Activated CD8-positive, alpha-beta memory T cell treated with anti-CD3 and anti-CD28 coated beads for 48 hours (primary cell): ENCODE measurements around the gene TSPAN32.

Source experiments
- DNase-seq, 3 experiments: peaks; one replicate each; pipeline ENCODE4 v3.0.0-alpha.2; 2020; ENCODE audit warnings: low read depth in 2 of 3, low spot score in 2 of 3

Gene TSPAN32

DNA sequence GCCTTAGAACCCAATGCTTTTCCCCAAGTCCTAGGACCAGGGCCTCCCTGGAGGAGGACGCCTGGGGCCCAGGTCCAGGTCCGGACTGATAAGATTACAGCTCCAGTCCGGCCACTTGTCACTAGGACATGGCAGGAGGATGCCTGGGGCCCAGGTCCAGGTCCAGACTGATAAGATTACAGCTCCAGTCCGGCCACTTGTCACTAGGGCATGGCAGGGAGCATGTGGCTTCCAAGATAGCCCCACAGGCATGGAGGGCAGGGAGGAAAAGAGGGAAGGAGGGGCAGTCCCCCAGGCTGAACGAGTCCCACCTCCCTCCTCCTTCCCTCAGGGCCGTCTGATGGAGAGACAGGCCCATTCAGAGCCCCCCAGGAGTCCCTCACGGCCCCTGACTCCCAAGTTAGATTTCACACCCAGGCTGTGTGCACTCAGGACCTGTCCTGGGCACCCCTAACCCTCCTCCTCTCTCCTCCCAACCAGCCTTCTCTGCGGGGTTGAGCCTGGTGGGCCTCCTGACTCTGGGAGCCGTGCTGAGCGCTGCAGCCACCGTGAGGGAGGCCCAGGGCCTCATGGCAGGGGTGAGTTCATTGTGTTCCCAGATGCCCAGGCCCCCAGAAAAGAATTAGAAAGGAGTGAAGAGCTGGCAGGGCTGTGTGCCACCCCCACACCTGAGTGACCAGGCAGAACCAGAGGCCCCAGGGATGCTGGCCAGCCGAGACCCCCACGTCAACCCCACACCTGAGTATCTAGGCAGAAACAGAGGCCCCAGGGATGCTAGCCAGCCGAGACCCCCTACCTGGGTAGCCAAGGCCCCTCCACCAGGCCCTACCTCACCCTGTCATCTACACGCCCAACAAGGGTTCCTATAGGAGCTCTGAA, 2.1 kb downstream of the TSPAN32 start:
- no peak for DNase-seq

DNA sequence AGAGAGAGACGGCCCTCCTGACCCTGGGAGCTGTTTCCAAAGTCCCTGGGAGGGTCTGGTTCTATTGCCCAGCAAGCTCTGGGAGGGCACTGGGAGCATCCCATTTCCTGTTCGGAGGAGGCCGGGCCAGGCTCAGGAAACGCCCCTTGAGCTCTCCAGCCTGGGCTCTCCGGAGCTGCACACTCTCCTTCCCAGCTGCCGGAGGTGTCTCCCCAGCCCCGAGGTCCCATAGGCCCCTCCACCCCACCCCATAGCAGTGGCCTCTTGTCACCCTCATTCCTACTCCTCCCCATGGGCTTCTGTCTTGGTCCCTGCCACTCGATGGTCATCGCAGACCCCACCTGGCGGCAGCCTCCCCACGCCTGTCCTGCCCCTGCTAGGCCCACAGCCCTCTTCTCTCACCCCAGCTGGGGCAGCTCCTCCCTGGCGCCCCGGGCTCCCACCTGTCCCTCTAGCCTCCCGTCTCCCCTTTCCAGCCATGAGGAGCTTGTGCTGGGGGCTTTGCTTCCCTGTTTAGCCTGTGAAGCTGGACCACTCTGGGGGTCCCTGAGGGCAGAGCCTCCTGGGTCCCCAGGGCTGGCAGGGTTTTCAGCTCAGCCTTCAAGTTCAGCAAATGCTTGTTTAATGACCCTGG, 2.8 kb downstream of the TSPAN32 start:
- no peak for DNase-seq

DNA sequence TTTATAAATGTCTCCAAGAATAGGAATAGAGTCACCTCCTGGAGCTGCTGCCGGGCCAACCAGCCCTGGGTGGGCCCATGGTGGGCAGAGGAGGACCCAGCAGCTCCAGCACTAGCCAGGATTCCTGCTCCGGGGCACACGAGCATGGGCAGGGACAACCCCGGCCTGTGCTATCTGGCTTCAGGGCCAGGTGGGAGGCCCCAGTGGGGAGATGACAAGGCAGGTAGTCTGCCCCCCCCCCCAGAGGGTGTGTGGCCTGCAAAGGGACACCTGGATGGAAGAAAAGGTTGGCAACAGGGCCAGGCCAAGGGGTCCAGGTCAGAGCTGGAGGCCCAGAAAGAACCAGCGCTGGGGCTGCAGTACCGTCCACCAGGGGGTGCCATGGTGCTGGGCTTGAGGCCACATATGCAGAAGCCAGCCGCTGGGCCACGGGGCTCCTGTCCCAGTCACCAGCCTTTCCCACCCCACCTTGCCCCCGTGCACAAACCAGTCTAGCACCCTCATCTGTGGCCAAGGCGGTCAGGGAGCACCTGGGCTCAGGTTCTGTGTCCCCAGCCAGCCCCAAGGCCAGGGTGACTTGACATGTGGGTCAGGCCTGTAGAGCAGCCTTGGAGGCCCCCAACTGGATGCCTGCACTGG, 3.4 kb downstream of the TSPAN32 start:
- peak; percentile 66 to 85 (median 81) for DNase-seq

DNA sequence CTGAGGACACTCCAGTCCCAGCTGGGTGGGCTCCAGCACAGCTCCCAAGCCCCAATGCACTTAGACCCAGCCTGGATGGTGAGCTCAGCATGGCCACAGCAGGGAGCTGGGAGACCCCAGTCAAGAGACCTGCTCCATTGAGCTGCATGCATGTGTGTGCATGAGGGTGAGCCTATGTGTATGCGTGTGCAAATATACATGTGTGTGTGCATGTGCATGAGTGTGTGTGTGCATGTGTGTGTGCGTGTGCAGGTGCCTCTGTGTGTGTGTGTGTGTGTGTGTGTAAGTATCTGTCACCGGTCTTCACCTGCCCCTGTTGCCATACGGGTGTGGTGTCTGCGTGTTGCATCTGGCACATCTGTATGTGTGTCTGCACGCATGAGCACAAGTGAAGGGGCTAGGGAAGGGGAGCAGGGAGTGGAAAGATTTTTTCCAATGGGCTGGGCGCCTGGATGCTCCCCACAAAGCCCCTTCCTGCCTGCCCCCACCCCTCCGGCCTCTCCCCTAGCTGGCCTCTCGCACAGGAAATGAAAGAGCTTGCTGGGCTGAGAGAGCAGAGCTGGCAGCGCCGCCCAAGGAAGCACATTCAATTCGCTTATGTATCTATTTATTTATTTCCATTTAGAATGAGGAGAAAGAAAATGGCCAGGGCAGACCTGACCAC, 4.1 kb downstream of the TSPAN32 start:
- DNase-seq = no peak

DNA sequence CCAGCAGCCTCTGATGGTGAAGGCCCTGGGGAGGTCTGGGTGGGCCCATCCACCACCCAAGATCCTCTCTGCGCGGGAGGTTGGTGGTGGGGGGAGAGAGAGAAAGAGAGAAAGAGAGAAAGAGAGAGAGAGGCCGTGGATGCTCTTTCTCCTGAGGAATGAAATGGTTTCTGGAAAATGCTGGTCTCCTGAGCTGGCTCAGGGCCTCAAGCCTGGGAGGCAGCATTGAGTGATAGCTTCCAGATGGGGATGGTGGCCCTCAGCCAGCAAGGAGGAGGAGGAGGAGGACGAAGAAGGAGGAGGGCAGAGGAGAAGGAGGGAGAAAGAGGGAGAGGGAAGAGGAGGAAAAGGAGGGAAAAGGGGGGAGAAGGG, 4.6 kb downstream of the TSPAN32 start:
- no peak for DNase-seq

DNA sequence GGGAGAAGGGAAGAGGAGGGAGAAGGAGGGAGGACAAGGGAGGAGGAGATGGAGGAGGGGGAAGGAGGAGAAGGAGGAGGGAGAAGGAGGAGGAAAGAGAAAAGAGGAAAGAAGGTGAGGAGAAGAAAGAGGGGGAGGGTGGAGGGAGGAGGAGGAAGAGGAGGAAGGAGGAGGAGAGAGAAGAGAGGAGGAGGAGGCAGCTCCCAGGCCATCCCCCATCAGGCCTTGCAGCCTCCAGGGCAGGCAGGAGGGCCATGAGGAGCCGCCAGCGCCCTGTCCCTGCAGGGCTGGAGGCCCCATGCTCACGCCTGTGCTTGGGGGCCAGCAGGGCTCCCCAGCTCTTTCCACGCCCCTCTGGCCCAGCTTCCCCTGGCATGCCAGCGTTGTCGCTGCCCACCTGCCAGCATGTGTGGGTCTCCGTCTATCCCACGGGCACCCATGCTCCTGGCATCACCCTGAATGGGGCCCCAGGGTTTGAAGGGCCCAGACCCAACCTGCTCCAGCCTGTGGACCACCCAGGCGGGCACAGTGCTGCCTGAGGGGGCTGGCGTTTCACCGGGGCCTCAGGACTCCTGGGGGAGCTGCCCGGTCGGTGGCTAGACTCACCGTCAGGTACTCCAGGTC, 5.2 kb downstream of the TSPAN32 start:
- DNase-seq = no peak

DNA sequence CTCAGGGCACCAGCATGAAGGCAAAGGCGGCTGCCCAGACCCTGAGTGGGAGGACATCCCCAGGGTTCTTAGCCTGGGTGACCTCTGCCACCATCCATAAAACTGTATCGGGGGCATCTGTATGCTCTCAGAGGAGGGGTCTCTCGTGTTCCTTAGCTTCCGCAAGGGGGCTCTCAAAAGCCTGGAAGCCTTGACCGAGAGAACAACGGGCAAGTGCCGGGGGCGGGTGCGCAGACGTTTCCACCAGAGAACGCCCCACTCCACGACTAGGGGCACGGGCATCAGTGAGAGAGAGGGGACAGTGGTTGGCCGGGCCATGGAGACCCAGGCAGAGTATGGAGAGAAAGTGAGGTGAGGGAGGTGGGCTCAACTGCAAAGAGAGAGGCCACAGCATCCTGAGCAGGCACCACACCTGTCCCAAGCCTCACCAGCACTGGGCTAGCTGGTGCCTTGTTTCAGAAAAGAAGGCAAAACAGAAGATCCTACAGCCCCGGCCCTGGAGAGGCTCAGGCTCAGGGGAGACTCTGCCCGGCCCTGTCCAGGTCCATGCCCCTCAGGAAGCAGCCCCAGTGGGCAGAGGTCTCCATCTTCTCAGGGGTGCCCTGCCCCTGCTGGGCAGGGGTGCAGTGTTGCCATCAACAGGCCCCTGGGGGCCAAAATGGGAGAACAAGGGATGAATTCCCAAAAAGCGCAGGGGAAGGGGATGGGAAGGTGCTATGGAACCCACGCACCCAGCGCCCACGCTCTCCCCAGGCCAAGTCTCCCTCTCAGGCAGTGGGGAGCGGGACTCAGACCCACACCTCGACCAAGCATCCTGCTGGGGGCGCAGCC, 5.9 kb downstream of the TSPAN32 start:
- no peak for DNase-seq

DNA sequence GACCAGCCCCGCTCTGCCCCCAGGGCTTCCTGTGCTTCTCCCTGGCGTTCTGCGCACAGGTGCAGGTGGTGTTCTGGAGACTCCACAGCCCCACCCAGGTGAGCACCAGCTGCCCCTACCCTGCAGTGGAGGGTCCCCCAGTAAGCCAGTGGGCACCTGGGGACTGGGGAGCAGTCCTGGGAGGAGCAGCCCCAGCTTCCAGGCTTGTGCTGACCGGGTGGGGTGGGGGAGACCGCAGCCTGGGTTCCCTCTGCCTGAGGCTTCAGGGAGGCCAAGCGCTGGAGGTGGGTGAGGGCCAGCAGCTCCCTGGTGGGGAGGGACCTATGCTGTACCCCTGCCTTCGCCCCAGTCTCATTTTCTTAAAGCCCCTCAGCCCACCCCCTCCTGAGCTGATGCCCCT, 6.9 kb downstream of the TSPAN32 start:
- DNase-seq = no peak

DNA sequence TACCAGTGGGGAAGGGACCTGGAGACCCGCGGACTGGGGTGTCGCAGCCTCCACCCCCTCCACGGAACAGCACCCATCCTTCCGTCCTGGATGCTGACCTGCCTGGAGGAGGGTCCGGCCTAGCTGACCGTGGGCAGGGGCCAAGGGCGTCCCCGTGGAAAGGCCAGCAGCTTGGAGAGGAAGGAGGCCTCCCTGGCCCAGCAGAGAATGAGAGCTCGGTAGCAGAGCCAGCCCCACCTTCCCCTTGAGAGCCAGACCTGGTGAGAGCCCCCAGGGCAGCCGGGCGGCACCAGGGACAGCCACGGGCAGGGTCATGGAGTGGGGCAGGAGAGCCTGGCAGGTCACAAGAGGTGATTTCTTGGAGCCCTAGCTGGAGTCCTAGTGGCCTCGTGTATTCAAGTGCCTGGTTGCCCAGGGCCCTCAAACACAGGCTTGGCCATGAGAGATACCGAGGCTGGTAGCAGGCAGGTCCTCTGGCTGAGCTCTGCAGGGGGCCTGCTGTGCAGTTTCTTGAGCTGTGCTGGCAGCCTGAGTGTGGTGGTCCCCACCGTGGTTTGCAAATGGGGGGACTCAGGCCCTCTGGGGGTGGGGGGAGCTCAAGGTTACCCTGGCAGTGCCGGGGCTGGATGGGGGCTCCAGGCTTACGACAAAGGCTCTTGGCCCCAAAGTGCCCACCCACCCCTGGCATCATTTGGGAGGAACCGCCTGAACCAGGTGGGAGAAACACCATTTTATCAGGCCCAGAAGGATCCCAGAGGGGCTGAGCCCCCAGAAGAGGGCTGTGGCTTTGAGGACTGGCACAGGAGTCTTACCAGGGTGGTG, 7.6 kb downstream of the TSPAN32 start:
- no peak for DNase-seq

DNA sequence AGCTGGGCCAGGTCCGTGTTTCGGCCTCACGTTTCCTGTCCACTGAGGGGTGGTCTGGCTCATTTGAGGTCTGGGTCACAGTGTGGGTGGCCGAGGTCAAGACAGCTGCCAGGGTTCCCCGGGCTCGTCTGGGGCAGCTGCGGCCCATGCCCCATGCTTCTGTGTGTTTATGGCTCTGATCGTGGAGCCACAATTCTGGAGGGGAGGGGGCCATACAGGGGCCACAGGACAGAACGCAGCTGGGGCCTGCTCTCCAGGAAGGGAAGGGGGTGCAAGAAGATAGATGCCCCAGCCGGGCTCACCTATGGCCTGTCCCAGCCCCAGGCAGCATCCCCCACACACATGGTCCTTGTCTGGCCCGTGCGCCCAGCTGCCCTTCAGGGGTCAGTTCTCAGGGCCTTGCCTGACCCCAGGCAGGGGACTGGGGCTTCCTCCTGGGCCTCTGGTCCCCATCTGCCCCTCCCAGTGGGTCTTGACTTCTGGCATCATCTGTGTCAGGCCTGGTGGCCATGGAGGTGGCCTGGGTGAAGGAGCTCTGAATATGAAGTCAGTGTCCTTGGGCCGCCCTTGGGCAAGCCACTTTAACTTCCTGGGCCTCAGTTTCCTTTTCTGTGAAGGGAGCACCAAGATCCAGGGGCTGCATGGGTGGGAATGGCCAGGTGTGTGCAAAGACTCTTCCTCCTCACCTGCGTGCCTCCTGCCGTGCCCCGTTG, 8.4 kb downstream of the TSPAN32 start:
- DNase-seq = no peak

DNA sequence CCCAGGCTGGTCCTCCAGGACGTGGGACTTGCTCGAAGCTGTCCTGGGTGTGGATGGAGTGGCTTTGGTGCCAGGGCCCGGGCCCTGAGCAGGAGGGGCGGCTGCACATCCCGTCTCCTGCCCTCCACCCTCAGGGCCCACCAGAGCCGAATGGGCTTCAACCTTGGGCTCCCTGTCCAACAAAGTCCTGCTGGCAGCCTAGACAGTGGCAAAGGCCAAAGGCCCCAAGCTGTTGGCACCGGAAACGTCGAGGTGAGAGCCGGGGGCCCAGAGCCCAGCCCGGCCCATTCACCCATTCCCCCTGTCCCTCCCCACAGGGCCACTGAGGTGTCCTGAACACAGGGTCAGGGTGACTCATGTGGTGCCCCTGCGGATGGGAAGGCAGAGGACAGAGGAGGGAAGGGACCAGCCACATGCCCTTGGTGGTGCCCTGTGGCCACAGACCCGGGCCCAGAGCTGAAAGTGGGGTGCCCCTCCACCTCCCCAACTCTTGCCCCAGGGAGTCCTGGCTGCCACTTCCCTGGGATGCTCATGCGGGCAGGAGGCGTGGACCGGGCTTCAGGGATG, 9.1 kb downstream of the TSPAN32 start:
- no peak for DNase-seq

DNA sequence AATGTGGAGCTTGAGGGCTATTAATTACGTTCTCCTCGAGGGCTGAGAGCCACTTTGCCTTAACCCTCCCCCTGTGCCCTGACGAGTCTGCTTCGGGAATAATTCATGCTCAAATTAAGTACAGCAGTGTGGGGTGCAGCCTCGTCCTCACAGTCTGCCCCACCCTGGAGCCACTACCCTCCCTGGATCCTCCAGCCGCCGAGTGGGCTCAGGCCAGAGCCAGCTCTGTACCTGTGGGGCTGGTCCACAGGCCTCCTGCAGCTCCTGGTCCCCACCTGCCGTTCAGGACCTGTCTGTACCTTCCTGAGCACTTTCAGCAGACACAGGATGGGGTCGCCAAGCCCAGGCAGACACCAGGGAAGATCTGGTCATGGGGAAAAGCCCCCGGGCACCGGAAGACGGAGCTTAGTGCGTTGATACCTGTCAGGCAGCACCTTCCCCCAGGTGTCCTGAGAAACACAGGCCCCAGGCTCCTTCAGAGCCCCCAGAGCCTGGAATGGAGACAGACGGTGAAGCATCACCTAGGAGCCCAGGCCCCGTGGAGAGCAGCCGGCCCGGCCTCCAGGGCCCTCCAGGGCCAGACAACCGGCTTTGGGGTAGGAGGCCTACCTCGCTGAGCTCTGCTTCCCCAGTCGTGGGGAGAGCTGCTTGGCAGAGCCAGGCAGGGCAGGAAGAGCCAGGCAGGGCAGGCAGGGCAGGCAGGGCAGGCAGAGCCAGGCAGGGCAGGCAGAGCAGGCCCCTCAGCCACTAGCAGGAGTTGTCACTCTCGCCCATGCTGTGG, 9.7 kb downstream of the TSPAN32 start:
- DNase-seq = no peak

DNA sequence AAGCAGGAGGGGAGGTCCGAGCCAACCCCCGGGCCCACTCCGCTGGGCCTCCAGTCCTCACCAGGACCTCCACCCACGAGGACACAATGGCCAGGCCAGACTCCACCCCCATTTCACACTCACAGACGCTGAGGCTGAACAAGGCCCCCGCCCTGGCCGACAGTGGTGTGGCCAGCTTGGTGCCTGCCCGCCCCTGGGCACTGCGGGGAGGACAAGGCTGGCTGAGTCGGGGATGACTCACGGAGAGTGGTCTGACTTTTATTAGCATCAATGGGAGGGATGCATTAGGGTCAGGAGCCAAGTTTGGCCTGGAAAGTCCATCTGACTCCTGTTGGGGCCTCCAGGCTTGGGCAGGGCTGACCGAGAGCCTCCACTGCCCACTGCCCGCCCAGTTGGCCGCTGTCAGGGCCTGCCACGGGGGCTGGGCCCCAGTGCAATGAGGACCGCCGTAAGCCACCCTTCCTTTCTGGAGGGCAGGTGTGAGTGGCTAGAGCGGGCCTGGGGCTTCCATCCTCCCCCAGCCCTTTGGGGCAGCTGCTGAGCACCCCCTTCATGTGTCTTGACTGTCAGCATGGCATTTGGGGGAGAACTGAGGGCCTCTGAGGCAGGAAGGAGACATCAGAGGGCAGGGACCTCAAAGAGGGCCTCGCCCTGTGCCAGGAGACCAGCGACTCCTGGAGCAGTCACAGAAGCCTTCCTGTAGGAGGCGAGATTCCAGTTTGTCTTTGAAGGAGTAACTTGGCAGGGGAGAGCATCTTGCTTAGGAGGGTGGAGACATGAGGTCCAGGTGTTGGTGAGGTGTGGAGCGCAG, 10.6 kb downstream of the TSPAN32 start:
- no peak for DNase-seq

DNA sequence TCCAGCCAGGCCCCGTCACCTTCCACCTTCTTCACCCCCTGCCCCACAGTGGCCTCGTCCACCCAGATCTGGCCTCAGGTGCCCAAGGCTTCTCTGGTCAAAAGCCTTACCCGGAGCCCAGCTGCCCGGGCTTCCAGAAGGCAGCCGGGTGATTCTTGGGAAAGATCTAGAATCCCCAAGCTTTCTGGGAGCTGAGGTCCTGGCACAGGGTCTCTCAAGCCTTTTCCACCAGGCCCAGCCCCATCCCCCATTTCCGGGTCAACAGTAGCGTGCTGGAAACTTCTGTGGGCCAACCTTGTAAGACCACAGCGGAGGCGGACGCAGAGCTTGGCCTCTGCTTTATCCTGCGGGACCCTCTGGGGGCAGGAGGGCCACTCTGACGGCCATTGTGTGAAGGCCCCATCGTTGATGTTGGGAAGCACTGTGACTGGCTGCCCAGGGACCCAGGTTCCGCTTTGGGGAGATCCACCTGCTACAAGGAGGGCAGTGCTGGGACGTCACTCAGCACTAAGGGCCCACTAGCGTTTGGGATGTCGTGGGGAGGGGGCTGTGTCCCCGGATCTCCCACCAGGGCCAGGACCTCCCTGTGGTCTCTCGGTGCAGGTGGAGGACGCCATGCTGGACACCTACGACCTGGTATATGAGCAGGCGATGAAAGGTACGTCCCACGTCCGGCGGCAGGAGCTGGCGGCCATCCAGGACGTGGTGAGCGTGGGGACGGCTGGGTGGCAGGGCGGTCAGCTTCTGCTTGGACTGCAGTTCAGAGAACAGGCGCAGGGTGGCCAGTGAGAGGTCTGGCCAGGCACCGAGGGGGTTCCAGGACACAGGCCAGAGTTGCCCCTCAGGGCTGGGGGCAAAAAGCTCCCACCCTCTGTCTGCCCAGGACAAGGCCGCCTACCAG, 11.5 kb downstream of the TSPAN32 start:
- DNase-seq = no peak

DNA sequence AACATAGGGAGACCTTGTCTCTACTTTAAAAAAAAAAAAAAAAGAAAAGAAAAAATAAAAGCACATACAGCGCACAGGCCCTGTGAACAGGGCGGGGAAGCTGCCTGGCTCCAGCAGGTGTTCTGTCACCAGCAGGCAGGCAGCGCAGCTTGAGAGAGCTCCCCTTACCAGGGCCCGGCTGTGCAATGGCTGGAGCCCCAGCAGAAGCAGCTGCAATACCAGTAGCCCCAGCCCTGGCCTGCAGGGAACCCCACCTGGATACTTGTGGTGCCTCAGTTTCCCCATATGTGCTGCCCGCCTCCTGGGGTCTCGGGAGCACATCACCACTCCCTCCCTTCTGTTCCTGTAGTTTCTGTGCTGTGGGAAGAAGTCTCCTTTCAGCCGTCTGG, 12.3 kb downstream of the TSPAN32 start:
- no peak for DNase-seq
